Keratinocyte (primary cell): ENCODE data around the gene B4GALT7. TPM values are rescaled to one million over a fixed set of nuclear protein-coding genes. Genes with fewer than 3 reads are reported as not detected.

ENCODE experiments used
- DNase-seq: peaks from one replicate; pipeline ENCODE4 v3.0.0-alpha.2; 2011; ENCODE audit warnings: low read depth, missing footprints, low spot score
- FAIRE-seq: peaks from 2 replicates; lab custom pipeline; 2011; peaks lifted over from hg19 to GRCh38; lab: Jason Lieb, UNC
- H2AFZ ChIP-seq: 2 replicates; pipeline ENCODE4 v1.6.0; 2012; ENCODE audit warnings: low read length, control low read depth, inconsistent platforms; ENCODE audit not compliant: control insufficient read depth
- H3K27ac ChIP-seq: 2 replicates; pipeline ENCODE4 v1.5.1; 2011; ENCODE audit warnings: low read length; ENCODE audit not compliant: control insufficient read depth, insufficient read depth
- H3K27me3 ChIP-seq: 3 replicates; pipeline ENCODE4 v1.6.0; 2011; ENCODE audit warnings: low read length; ENCODE audit not compliant: control insufficient read depth, insufficient read depth; ENCODE audit errors: extremely low read depth
- H3K36me3 ChIP-seq, 2 experiments: 2 replicates in 1 of 2; 3 replicates in 1 of 2; pipeline ENCODE4 v1.5.1; 2011; ENCODE audit warnings: low read length in 2 of 2, mild to moderate bottlenecking in 1 of 2; ENCODE audit not compliant: control insufficient read depth in 2 of 2, insufficient read depth in 2 of 2; ENCODE audit errors: extremely low read depth in 1 of 2
- H3K4me1 ChIP-seq: 3 replicates; pipeline ENCODE4 v1.5.1; 2011; ENCODE audit warnings: low read length; ENCODE audit not compliant: control insufficient read depth, insufficient read depth; ENCODE audit errors: extremely low read depth
- H3K4me2 ChIP-seq: 3 replicates; pipeline ENCODE4 v1.6.0; 2011; ENCODE audit warnings: low read depth, low read length; ENCODE audit not compliant: control insufficient read depth, insufficient read depth; ENCODE audit errors: extremely low read depth
- H3K4me3 ChIP-seq, 3 experiments: fragments of 200-600 bp in 1 of 3; sonication (generic) in 1 of 3; 2 replicates in 2 of 3; 3 replicates in 1 of 3; pipeline ENCODE4 v1.5.1; 2011 to 2016; ENCODE audit warnings: low read length in 3 of 3, mild to moderate bottlenecking in 3 of 3, control low read depth in 2 of 3, inconsistent platforms in 1 of 3, low read depth in 1 of 3, mixed read lengths in 1 of 3, mixed run types in 1 of 3, moderate library complexity in 1 of 3; ENCODE audit not compliant: control insufficient read depth in 2 of 3, insufficient read depth in 2 of 3; ENCODE audit errors: extremely low read depth in 1 of 3
- H3K79me2 ChIP-seq: 2 replicates; pipeline ENCODE4 v1.6.0; 2012; ENCODE audit warnings: low read length; ENCODE audit not compliant: control insufficient read depth, insufficient read depth
- H3K9ac ChIP-seq: 3 replicates; pipeline ENCODE4 v1.6.0; 2011; ENCODE audit warnings: low read length; ENCODE audit not compliant: control insufficient read depth, insufficient read depth; ENCODE audit errors: extremely low read depth
- H3K9me1 ChIP-seq: 3 replicates; pipeline ENCODE4 v1.6.0; 2011; ENCODE audit warnings: low read length; ENCODE audit not compliant: control insufficient read depth, insufficient read depth; ENCODE audit errors: extremely low read depth
- H3K9me3 ChIP-seq: 2 replicates; pipeline ENCODE4 v1.5.1; 2012; ENCODE audit warnings: low read depth, low read length; ENCODE audit not compliant: control insufficient read depth
- H4K20me1 ChIP-seq: 3 replicates; pipeline ENCODE4 v1.6.0; 2011; ENCODE audit warnings: low read length; ENCODE audit not compliant: control insufficient read depth, insufficient read depth; ENCODE audit errors: extremely low read depth
- CTCF ChIP-seq, 3 experiments: IDR thresholded peaks in 1 of 3; conservative IDR thresholded peaks in 1 of 3; optimal IDR thresholded peaks in 1 of 3; 2 replicates in 2 of 3; 3 replicates in 1 of 3; pipeline versions ENCODE3 to v1.5.1; 2011; ENCODE audit warnings: low read length in 3 of 3, mild to moderate bottlenecking in 3 of 3, moderate library complexity in 2 of 3, control low read depth in 1 of 3, inconsistent platforms in 1 of 3; ENCODE audit not compliant: insufficient read depth in 2 of 3; ENCODE audit errors: extremely low read depth in 1 of 3
- EZH2 ChIP-seq: IDR thresholded peaks from one replicate; pipeline ENCODE4 v1.6.1; 2012; ENCODE audit warnings: inconsistent platforms, mild to moderate bottlenecking, low read length, moderate library complexity
- dilution Hi-C: fragments of 300-500 bp; cut with MboI; formaldehyde crosslinking; loops from one replicate; pipeline ENCODE4 v1.7.0; 2020; ENCODE audit warnings: low sequenced_read_pairs; ENCODE audit not compliant: extremely low pct_ligation_motif_present
- polyA minus RNA-seq, 3 experiments: library from RNA; depleted of rRNA, polyadenylated mRNA; stranded (reverse); fragments of >200 nt; gene quantifications; 1 replicate in 1 of 3; 2 replicates in 1 of 3; 3 replicates in 1 of 3; pipeline ENCODE4 v1.2.3, GENCODE V29; 2011
- polyA plus RNA-seq, 5 experiments: library from polyadenylated mRNA; depleted of rRNA in 3 of 5; stranded (reverse) in 3 of 5; stranded (forward) in 1 of 5; unstranded in 1 of 5; fragments of >200 nt; gene quantifications; 1 replicate in 1 of 5; 2 replicates in 3 of 5; 3 replicates in 1 of 5; pipeline versions ENCODE4 v1.2.1 to v1.2.3, GENCODE V29; 2011 to 2012; ENCODE audit warnings: missing spikeins in 2 of 5, low read depth in 1 of 5, low replicate concordance in 1 of 5

B4GALT7 gene
- polyA plus RNA-seq (15.7 to 34.9 TPM (median 19.6 TPM) in 3 replicates), polyA minus RNA-seq (14.1 to 28.0 TPM (median 23.3 TPM) in 3 replicates)
- 5.9 TPM for polyA plus RNA-seq (2011; ENCODE audit: low read depth)
- polyA plus RNA-seq (2011; cell fraction: cytosol; rRNA removed) = 12.8 and 31.9 TPM in 2 replicates
- 31.7 and 48.7 TPM in 2 replicates for polyA plus RNA-seq (2011; cell fraction: nucleus; rRNA removed)
- polyA plus RNA-seq (2012; ENCODE audit: low replicate concordance) = 13.5 and 22.6 TPM in 2 replicates
- 37.0 TPM for polyA minus RNA-seq (2011; cell fraction: cytosol; rRNA and poly(A)+ RNA removed)
- 20.7 and 23.7 TPM in 2 replicates for polyA minus RNA-seq (2011; cell fraction: nucleus; rRNA and poly(A)+ RNA removed)

GRCh38 chr5:177599731-177600507 lies at the start of gene B4GALT7:
Gene B4GALT7 (plus strand): TSS chr5:177600132. CDS start chr5:177600211, 79 bp downstream.
- DNase-seq (no peak), FAIRE-seq (no peak)
- H3K4me2 ChIP-seq = peak within 1 kb of the TSS; percentile 89
- peak within 1 kb of the TSS; percentile 91 for H2AFZ ChIP-seq
- no peaks in the 10 kb centered on the region for H3K27me3 ChIP-seq
- H3K9me1 ChIP-seq = no peaks in the 10 kb centered on the region
- TF ChIP-seq EZH2 (no peak), CTCF (optimal IDR thresholded peaks at IDR 0.05 in 1 of 3, IDR thresholded peaks at IDR 0.05 in 1 of 3, conservative IDR thresholded peaks at IDR 0.05 in 1 of 3; ENCODE audit: extremely low read depth in 1 of 3, insufficient read depth in 2 of 3, low read length in 3 of 3) (no peak)
- H3K36me3 ChIP-seq = peaks cover 19 to 20% of the 10 kb centered on the region in 2 experiments
- H4K20me1 ChIP-seq = no peaks in the 10 kb centered on the region
- peak within 1 kb of the TSS; percentile 74 for H3K27ac ChIP-seq
- dilution Hi-C loops = no loop called here
- H3K9ac ChIP-seq = peak within 1 kb of the TSS; percentile 89
- peaks cover 7% of the 10 kb centered on the region for H3K4me1 ChIP-seq
- peaks cover 10% of the 10 kb centered on the region for H3K79me2 ChIP-seq
- no peaks in the 10 kb centered on the region for H3K9me3 ChIP-seq
- peak within 1 kb of the TSS; percentile 70 to 95 (median 88) for H3K4me3 ChIP-seq

GRCh38 chr5:177552839-177553455 lies 47.0 kb upstream of the B4GALT7 start:
- Histone ChIP-seq H3K4me1 (peaks cover 24% of the 10 kb centered on the region), H3K4me3 (peak overlapping the region; percentile 80 to 92 (median 88)), H3K9ac (peak overlapping the region; percentile 76), H3K79me2 (peaks cover 57% of the 10 kb centered on the region), H3K4me2 (peak overlapping the region; percentile 91), H3K9me1 (peaks cover 3% of the 10 kb centered on the region), H3K36me3 (peaks cover 9 to 11% of the 10 kb centered on the region in 2 experiments), H3K27me3 (no peaks in the 10 kb centered on the region), H3K9me3 (no peaks in the 10 kb centered on the region), H3K27ac (peak overlapping the region; percentile 44), H2AFZ (no peak overlapping the region), H4K20me1 (no peaks in the 10 kb centered on the region)
- dilution Hi-C loops = no loop called here
- DNase-seq (no peak), FAIRE-seq (no peak)
- TF ChIP-seq EZH2 = no peak
- peak; percentile 7 to 21 (median 18) for TF ChIP-seq CTCF (optimal IDR thresholded peaks at IDR 0.05 in 1 of 3, IDR thresholded peaks at IDR 0.05 in 1 of 3, conservative IDR thresholded peaks at IDR 0.05 in 1 of 3; ENCODE audit: extremely low read depth in 1 of 3, insufficient read depth in 2 of 3, low read length in 3 of 3)
